Activated B cell treated with CpG ODN at 0.5 μM for 24 hours (primary cell): ENCODE data around the gene SYK. TPM values are rescaled to one million over a fixed set of nuclear protein-coding genes. Genes with fewer than 3 reads are reported as not detected.

ENCODE experiments used
- ATAC-seq: fragments of 200-7000 bp; cut with Tn5 transposase; one replicate; pipeline ENCODE4 v1.10.0; 2021; ENCODE audit warnings: low read depth, mild to moderate bottlenecking, moderate library complexity
- CTCF ChIA-PET: fragments of 350-600 bp; sonication (Branson Sonifier 250); formaldehyde crosslinking; loops from one replicate; lab custom pipeline; 2021; ENCODE audit warnings: antibody characterized with exemption; lab: Charles Lee
- POLR2A ChIA-PET: fragments of 350-600 bp; sonication (Branson Sonifier 250); formaldehyde crosslinking; loops from one replicate; lab custom pipeline; 2021; ENCODE audit warnings: antibody characterized with exemption; lab: Charles Lee
- DNase-seq: peaks from one replicate; pipeline ENCODE4 v3.0.0; 2022
- H3K27ac Mint-ChIP-seq: one replicate; pipeline ENCODE4 v1.8.0; 2020; ENCODE audit warnings: mixed read lengths
- H3K27me3 Mint-ChIP-seq: one replicate; pipeline ENCODE4 v1.8.0; 2021; ENCODE audit warnings: mixed read lengths
- H3K36me3 Mint-ChIP-seq: one replicate; pipeline ENCODE4 v1.8.0; 2021; ENCODE audit warnings: low read depth, mixed read lengths
- H3K4me1 Mint-ChIP-seq: one replicate; pipeline ENCODE4 v1.8.0; 2021; ENCODE audit warnings: mixed read lengths
- H3K4me3 Mint-ChIP-seq: one replicate; pipeline ENCODE4 v1.8.0; 2020; ENCODE audit warnings: mild to moderate bottlenecking, mixed read lengths
- H3K9me3 Mint-ChIP-seq: one replicate; pipeline ENCODE4 v1.8.0; 2020; ENCODE audit warnings: mixed read lengths
- intact Hi-C: fragments of 100-400 bp; cut with micrococcal nuclease; formaldehyde crosslinking; loops from one replicate; pipeline ENCODE4 v1.15.1; 2024
- total RNA-seq: library from RNA; stranded (reverse); gene quantifications from 2 replicates; pipeline ENCODE4 v1.2.3, GENCODE V29; 2022
- TF ChIP-seq, protein P1 (sequence below): fragments of 200-600 bp; IDR thresholded peaks from one replicate; pipeline ENCODE4 v1.8.0; 2022; ENCODE audit warnings: antibody characterized with exemption, mild to moderate bottlenecking

SYK gene
- total RNA-seq, 1 donor from 2014 or later = 222 TPM

- Mint-ChIP-seq H3K27ac (no peak overlapping the region), H3K36me3 (peaks cover 65% of the 10 kb centered on the region), H3K27me3 (no peaks in the 10 kb centered on the region), H3K4me3 (no peak overlapping the region), H3K4me1 (peaks cover 37% of the 10 kb centered on the region), H3K9me3 (no peaks in the 10 kb centered on the region)
- ChIA-PET CTCF (no interaction called here), POLR2A (no interaction called here)
- DNase-seq (no peak), ATAC-seq (no peak)
- intact Hi-C loops = loop anchor here (2.0 kb wide), 2 partner anchors 15 to 19 kb away; no protein-coding TSS in a partner anchor
- TF ChIP-seq, protein P1, sequence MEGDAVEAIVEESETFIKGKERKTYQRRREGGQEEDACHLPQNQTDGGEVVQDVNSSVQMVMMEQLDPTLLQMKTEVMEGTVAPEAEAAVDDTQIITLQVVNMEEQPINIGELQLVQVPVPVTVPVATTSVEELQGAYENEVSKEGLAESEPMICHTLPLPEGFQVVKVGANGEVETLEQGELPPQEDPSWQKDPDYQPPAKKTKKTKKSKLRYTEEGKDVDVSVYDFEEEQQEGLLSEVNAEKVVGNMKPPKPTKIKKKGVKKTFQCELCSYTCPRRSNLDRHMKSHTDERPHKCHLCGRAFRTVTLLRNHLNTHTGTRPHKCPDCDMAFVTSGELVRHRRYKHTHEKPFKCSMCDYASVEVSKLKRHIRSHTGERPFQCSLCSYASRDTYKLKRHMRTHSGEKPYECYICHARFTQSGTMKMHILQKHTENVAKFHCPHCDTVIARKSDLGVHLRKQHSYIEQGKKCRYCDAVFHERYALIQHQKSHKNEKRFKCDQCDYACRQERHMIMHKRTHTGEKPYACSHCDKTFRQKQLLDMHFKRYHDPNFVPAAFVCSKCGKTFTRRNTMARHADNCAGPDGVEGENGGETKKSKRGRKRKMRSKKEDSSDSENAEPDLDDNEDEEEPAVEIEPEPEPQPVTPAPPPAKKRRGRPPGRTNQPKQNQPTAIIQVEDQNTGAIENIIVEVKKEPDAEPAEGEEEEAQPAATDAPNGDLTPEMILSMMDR = no peak
Measured at GRCh38 chr9:90841615-90842014, 40.0 kb downstream of the SYK start.

GRCh38 chr9:90842176-90842777, 40.7 kb downstream of the SYK start:
- CTCF ChIA-PET = no interaction called here

DNA sequence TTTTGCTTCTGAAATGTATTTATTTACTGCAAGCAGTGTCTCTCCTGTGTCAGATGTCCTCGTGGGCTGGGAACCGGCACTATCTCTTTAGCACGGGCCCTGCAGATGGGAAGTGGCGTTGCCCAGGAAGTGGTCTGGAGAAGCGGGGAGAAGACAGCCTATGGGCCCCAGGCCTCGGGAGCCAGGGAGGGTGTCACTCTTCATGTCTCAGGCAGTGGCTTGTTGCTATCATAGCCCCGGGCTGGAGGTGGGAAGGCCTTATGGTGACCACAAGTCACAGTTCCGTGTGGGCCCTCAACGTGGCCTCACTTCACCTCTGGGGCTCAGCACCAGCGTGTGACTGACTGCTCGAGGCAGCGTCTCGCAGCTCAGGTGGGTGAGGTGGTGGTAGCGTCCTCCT, 41.4 kb downstream of the SYK start:
- Mint-ChIP-seq H3K4me3 (no peak overlapping the region), H3K4me1 (peaks cover 23% of the 10 kb centered on the region), H3K27me3 (no peaks in the 10 kb centered on the region), H3K36me3 (peaks cover 63% of the 10 kb centered on the region), H3K27ac (no peak overlapping the region), H3K9me3 (no peaks in the 10 kb centered on the region)
- POLR2A ChIA-PET = no interaction called here
- intact Hi-C loops = no loop called here
- CTCF ChIA-PET = no interaction called here
- DNase-seq (no peak), ATAC-seq (peak; percentile 29)
- TF ChIP-seq, protein P1 = no peak

More at GRCh38 chr9:90842176-90842777, 40.7 kb downstream of the SYK start:
- Mint-ChIP-seq H3K4me1 (peaks cover 30% of the 10 kb centered on the region), H3K27me3 (no peaks in the 10 kb centered on the region), H3K9me3 (no peaks in the 10 kb centered on the region), H3K27ac (no peak overlapping the region), H3K4me3 (no peak overlapping the region), H3K36me3 (peaks cover 63% of the 10 kb centered on the region)
- TF ChIP-seq, protein P1 = no peak
- ATAC-seq (no peak), DNase-seq (no peak)
- intact Hi-C loops = no loop called here
- POLR2A ChIA-PET = no interaction called here

- ChIA-PET POLR2A (no interaction called here), CTCF (no interaction called here)
- Mint-ChIP-seq H3K27ac (no peak overlapping the region), H3K4me3 (no peak overlapping the region), H3K9me3 (no peaks in the 10 kb centered on the region), H3K36me3 (peaks cover 63% of the 10 kb centered on the region), H3K4me1 (peaks cover 18% of the 10 kb centered on the region), H3K27me3 (no peaks in the 10 kb centered on the region)
- intact Hi-C loops = no loop called here
- DNase-seq (no peak), ATAC-seq (no peak)
- TF ChIP-seq, protein P1 = no peak
Measured at GRCh38 chr9:90843525-90843924, 41.9 kb downstream of the SYK start.

DNA sequence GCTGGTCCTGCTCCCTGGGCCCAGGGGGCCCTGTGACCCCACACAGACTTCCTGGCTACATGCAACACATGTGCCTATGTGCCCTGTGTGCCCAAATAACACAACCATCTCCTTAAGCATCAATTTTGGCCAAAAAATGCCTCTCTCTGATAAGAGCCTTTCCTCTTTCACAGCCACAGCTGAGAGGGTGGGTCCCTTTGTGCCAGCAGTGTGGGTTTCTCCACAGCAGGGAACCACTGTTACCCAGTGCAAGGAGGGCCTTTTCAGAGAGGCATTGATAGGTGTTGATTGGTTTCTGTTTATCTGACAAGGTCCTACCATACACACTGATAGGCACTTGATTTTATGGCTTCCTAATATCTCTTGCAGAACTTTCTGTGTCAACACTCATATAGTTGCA, 42.7 kb downstream of the SYK start:
- H3K27me3 Mint-ChIP-seq = no peaks in the 10 kb centered on the region
- no peak overlapping the region for H3K4me3 Mint-ChIP-seq
- ChIA-PET POLR2A (no interaction called here), CTCF (no interaction called here)
- ATAC-seq = no peak
- intact Hi-C loops = no loop called here
- no peak for DNase-seq
- H3K27ac Mint-ChIP-seq = no peak overlapping the region
- TF ChIP-seq, protein P1 = no peak
- H3K36me3 Mint-ChIP-seq = peaks cover 63% of the 10 kb centered on the region
- H3K9me3 Mint-ChIP-seq = no peaks in the 10 kb centered on the region
- H3K4me1 Mint-ChIP-seq = peaks cover 10% of the 10 kb centered on the region
